Keratinocyte (primary cell): ENCODE data around the gene CBL. TPM values are rescaled to one million over a fixed set of nuclear protein-coding genes. Genes with fewer than 3 reads are reported as not detected.

Experiments
- DNase-seq: peaks from one replicate; pipeline ENCODE4 v3.0.0-alpha.2; 2011; ENCODE audit warnings: low read depth, missing footprints, low spot score
- FAIRE-seq: peaks from 2 replicates; lab custom pipeline; 2011; peaks lifted over from hg19 to GRCh38; lab: Jason Lieb, UNC
- H2AFZ ChIP-seq: 2 replicates; pipeline ENCODE4 v1.6.0; 2012; ENCODE audit warnings: low read length, control low read depth, inconsistent platforms; ENCODE audit not compliant: control insufficient read depth
- H3K27ac ChIP-seq: 2 replicates; pipeline ENCODE4 v1.5.1; 2011; ENCODE audit warnings: low read length; ENCODE audit not compliant: control insufficient read depth, insufficient read depth
- H3K27me3 ChIP-seq: 3 replicates; pipeline ENCODE4 v1.6.0; 2011; ENCODE audit warnings: low read length; ENCODE audit not compliant: control insufficient read depth, insufficient read depth; ENCODE audit errors: extremely low read depth
- H3K36me3 ChIP-seq, 2 experiments: 2 replicates in 1 of 2; 3 replicates in 1 of 2; pipeline ENCODE4 v1.5.1; 2011; ENCODE audit warnings: low read length in 2 of 2, mild to moderate bottlenecking in 1 of 2; ENCODE audit not compliant: control insufficient read depth in 2 of 2, insufficient read depth in 2 of 2; ENCODE audit errors: extremely low read depth in 1 of 2
- H3K4me1 ChIP-seq: 3 replicates; pipeline ENCODE4 v1.5.1; 2011; ENCODE audit warnings: low read length; ENCODE audit not compliant: control insufficient read depth, insufficient read depth; ENCODE audit errors: extremely low read depth
- H3K4me2 ChIP-seq: 3 replicates; pipeline ENCODE4 v1.6.0; 2011; ENCODE audit warnings: low read depth, low read length; ENCODE audit not compliant: control insufficient read depth, insufficient read depth; ENCODE audit errors: extremely low read depth
- H3K4me3 ChIP-seq, 3 experiments: fragments of 200-600 bp in 1 of 3; sonication (generic) in 1 of 3; 2 replicates in 2 of 3; 3 replicates in 1 of 3; pipeline ENCODE4 v1.5.1; 2011 to 2016; ENCODE audit warnings: low read length in 3 of 3, mild to moderate bottlenecking in 3 of 3, control low read depth in 2 of 3, inconsistent platforms in 1 of 3, low read depth in 1 of 3, mixed read lengths in 1 of 3, mixed run types in 1 of 3, moderate library complexity in 1 of 3; ENCODE audit not compliant: control insufficient read depth in 2 of 3, insufficient read depth in 2 of 3; ENCODE audit errors: extremely low read depth in 1 of 3
- H3K79me2 ChIP-seq: 2 replicates; pipeline ENCODE4 v1.6.0; 2012; ENCODE audit warnings: low read length; ENCODE audit not compliant: control insufficient read depth, insufficient read depth
- H3K9ac ChIP-seq: 3 replicates; pipeline ENCODE4 v1.6.0; 2011; ENCODE audit warnings: low read length; ENCODE audit not compliant: control insufficient read depth, insufficient read depth; ENCODE audit errors: extremely low read depth
- H3K9me1 ChIP-seq: 3 replicates; pipeline ENCODE4 v1.6.0; 2011; ENCODE audit warnings: low read length; ENCODE audit not compliant: control insufficient read depth, insufficient read depth; ENCODE audit errors: extremely low read depth
- H3K9me3 ChIP-seq: 2 replicates; pipeline ENCODE4 v1.5.1; 2012; ENCODE audit warnings: low read depth, low read length; ENCODE audit not compliant: control insufficient read depth
- H4K20me1 ChIP-seq: 3 replicates; pipeline ENCODE4 v1.6.0; 2011; ENCODE audit warnings: low read length; ENCODE audit not compliant: control insufficient read depth, insufficient read depth; ENCODE audit errors: extremely low read depth
- EZH2 ChIP-seq: IDR thresholded peaks from one replicate; pipeline ENCODE4 v1.6.1; 2012; ENCODE audit warnings: inconsistent platforms, mild to moderate bottlenecking, low read length, moderate library complexity
- dilution Hi-C: fragments of 300-500 bp; cut with MboI; formaldehyde crosslinking; loops from one replicate; pipeline ENCODE4 v1.7.0; 2020; ENCODE audit warnings: low sequenced_read_pairs; ENCODE audit not compliant: extremely low pct_ligation_motif_present
- polyA plus RNA-seq, 5 experiments: library from polyadenylated mRNA; depleted of rRNA in 3 of 5; stranded (reverse) in 3 of 5; stranded (forward) in 1 of 5; unstranded in 1 of 5; fragments of >200 nt; gene quantifications; 1 replicate in 1 of 5; 2 replicates in 3 of 5; 3 replicates in 1 of 5; pipeline versions ENCODE4 v1.2.1 to v1.2.3, GENCODE V29; 2011 to 2012; ENCODE audit warnings: missing spikeins in 2 of 5, low read depth in 1 of 5, low replicate concordance in 1 of 5
- TF ChIP-seq, protein P1 (sequence below), 3 experiments: IDR thresholded peaks in 1 of 3; conservative IDR thresholded peaks in 1 of 3; optimal IDR thresholded peaks in 1 of 3; 2 replicates in 2 of 3; 3 replicates in 1 of 3; pipeline versions ENCODE3 to v1.5.1; 2011; ENCODE audit warnings: low read length in 3 of 3, mild to moderate bottlenecking in 3 of 3, moderate library complexity in 2 of 3, control low read depth in 1 of 3, inconsistent platforms in 1 of 3; ENCODE audit not compliant: insufficient read depth in 2 of 3; ENCODE audit errors: extremely low read depth in 1 of 3

CBL gene
- polyA plus RNA-seq, 1 donor (not counting 4 experiments of a cell fraction or from before 2014, with no cell fraction given) = 14.1 TPM

DNA sequence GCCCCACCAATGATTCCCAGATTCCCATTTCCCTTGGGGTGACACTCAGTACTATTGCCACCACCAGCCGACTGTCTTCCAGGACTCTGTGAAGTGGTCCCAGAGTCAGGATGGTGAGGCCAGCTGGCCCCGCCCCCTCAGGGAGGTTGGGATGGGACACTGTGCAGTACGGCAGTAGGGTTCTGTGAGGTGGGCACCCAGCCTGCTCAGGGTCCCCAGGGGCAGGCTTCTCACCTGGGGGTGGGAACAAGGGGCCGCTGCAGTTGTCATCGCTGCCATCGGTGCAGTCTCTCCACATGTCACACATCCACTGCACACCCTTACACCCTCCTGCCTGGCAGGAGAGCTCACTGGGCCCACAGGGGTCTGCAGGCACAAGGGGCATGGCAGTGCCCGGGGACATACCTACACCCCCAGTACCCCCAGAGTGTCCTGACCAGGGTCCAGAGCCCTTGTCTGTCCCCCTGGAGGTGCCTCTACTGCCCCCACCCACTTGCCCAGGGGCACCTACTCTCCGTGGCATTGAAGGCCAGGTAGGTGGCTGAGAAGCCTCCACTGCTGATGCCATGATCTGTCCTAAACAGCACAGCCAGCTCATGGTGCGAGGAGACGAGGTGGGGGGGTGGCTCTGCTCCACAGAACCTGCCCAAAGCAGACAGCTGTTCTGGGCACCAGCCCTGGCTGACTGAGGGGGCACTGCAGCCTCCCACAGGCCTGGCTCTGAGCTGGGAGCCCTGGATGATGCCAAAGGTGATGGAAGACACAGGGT, 136.4 kb downstream of the CBL start:
- no peaks in the 10 kb centered on the region for H3K36me3 ChIP-seq
- DNase-seq (no peak), FAIRE-seq (no peak)
- peaks cover 2% of the 10 kb centered on the region for H3K79me2 ChIP-seq
- no peaks in the 10 kb centered on the region for H3K9me3 ChIP-seq
- H2AFZ ChIP-seq = no peak overlapping the region
- no peak for TF ChIP-seq EZH2
- TF ChIP-seq, protein P1, sequence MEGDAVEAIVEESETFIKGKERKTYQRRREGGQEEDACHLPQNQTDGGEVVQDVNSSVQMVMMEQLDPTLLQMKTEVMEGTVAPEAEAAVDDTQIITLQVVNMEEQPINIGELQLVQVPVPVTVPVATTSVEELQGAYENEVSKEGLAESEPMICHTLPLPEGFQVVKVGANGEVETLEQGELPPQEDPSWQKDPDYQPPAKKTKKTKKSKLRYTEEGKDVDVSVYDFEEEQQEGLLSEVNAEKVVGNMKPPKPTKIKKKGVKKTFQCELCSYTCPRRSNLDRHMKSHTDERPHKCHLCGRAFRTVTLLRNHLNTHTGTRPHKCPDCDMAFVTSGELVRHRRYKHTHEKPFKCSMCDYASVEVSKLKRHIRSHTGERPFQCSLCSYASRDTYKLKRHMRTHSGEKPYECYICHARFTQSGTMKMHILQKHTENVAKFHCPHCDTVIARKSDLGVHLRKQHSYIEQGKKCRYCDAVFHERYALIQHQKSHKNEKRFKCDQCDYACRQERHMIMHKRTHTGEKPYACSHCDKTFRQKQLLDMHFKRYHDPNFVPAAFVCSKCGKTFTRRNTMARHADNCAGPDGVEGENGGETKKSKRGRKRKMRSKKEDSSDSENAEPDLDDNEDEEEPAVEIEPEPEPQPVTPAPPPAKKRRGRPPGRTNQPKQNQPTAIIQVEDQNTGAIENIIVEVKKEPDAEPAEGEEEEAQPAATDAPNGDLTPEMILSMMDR (optimal IDR thresholded peaks at IDR 0.05 in 1 of 3, IDR thresholded peaks at IDR 0.05 in 1 of 3, conservative IDR thresholded peaks at IDR 0.05 in 1 of 3; ENCODE audit: extremely low read depth in 1 of 3, insufficient read depth in 2 of 3, low read length in 3 of 3) = no peak
- H4K20me1 ChIP-seq = peaks cover 3% of the 10 kb centered on the region
- dilution Hi-C loops = no loop called here
- H3K9me1 ChIP-seq = no peaks in the 10 kb centered on the region
- no peak overlapping the region for H3K9ac ChIP-seq
- H3K4me3 ChIP-seq = no peak overlapping the region
- no peak overlapping the region for H3K4me2 ChIP-seq
- H3K4me1 ChIP-seq = peaks cover 3% of the 10 kb centered on the region
- peaks cover 43% of the 10 kb centered on the region for H3K27me3 ChIP-seq
- H3K27ac ChIP-seq = no peak overlapping the region

DNA sequence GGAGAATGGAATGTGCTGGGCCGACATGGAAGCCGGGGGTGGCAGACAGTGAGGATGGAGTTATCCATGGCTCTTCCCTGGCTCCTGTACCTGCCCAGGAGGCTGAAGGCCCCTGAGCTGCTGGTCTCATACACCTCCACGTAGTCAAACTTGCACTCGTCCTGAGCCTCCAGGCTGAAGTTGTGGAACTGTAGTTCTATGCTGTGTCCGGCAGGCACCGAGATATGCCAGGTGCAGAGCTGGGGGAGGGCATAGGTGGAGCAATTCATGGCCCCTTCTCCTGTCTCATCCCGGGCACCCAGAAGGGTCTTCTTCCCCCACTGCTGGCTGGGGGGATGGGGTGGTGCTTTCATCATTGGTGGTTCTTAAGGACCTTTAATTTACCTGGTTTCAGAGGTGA, 137.6 kb downstream of the CBL start:
- TF ChIP-seq, protein P1 (optimal IDR thresholded peaks at IDR 0.05 in 1 of 3, IDR thresholded peaks at IDR 0.05 in 1 of 3, conservative IDR thresholded peaks at IDR 0.05 in 1 of 3; ENCODE audit: extremely low read depth in 1 of 3, insufficient read depth in 2 of 3, low read length in 3 of 3) = no peak
- no peak for TF ChIP-seq EZH2
- H2AFZ ChIP-seq = no peak overlapping the region

More for the DNA sequence above, 137.6 kb downstream of the CBL start:
- no peak overlapping the region for H3K9ac ChIP-seq
- no peak overlapping the region for H3K4me2 ChIP-seq
- peaks cover 3% of the 10 kb centered on the region for H4K20me1 ChIP-seq
- no peaks in the 10 kb centered on the region for H3K4me1 ChIP-seq
- DNase-seq (no peak), FAIRE-seq (no peak)
- dilution Hi-C loops = no loop called here
- no peaks in the 10 kb centered on the region for H3K79me2 ChIP-seq
- peaks cover 43% of the 10 kb centered on the region for H3K27me3 ChIP-seq
- H3K9me3 ChIP-seq = no peaks in the 10 kb centered on the region
- H3K4me3 ChIP-seq = no peak overlapping the region
- no peaks in the 10 kb centered on the region for H3K9me1 ChIP-seq
- H3K36me3 ChIP-seq = no peaks in the 10 kb centered on the region
- H3K27ac ChIP-seq = no peak overlapping the region
